Astrocyte of the cerebellum (primary cell): ENCODE measurements around the gene ANKFY1.

ENCODE experiments used
- DNase-seq: peaks from one replicate; pipeline ENCODE4 v3.0.0-alpha.2; 2011; ENCODE audit warnings: low read depth
- H3K4me3 ChIP-seq: 2 replicates; pipeline ENCODE4 v1.5.1; 2011; ENCODE audit warnings: mild to moderate bottlenecking, low read depth, low read length, moderate library complexity
- in situ Hi-C: cut with HindIII; loops from 2 replicates; pipeline ENCODE4 v1.10.0; 2017; ENCODE audit warnings: low sequenced_read_pairs
- TF ChIP-seq, protein P1 (sequence below): IDR thresholded peaks from 2 replicates; pipeline ENCODE4 v1.5.1; 2012; ENCODE audit warnings: low read length, low read depth, moderate library complexity, mild to moderate bottlenecking; ENCODE audit errors: missing control alignments

Gene ANKFY1

DNA sequence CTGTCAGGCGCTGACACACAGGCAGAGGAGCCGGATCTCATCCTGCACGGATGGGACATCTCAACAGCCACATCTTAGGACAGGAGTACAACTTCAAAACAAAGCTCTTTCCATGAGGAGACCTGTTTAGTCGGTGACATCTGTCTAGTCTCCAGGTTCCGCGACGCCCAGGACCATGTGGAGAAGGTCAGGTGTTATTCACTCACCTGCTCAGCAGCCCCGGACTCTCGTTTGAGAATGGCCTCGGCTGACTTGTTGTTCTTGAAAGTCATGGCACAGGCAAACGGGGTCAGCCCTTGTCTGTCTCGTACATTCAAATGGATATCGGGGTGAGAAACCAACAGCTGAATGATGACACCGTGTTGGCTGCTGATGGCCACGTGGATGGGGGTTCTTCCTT is 85.1 kb downstream of the ANKFY1 start:
- in situ Hi-C loops: no loop called here
- TF ChIP-seq, protein P1, sequence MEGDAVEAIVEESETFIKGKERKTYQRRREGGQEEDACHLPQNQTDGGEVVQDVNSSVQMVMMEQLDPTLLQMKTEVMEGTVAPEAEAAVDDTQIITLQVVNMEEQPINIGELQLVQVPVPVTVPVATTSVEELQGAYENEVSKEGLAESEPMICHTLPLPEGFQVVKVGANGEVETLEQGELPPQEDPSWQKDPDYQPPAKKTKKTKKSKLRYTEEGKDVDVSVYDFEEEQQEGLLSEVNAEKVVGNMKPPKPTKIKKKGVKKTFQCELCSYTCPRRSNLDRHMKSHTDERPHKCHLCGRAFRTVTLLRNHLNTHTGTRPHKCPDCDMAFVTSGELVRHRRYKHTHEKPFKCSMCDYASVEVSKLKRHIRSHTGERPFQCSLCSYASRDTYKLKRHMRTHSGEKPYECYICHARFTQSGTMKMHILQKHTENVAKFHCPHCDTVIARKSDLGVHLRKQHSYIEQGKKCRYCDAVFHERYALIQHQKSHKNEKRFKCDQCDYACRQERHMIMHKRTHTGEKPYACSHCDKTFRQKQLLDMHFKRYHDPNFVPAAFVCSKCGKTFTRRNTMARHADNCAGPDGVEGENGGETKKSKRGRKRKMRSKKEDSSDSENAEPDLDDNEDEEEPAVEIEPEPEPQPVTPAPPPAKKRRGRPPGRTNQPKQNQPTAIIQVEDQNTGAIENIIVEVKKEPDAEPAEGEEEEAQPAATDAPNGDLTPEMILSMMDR: no peak

DNA sequence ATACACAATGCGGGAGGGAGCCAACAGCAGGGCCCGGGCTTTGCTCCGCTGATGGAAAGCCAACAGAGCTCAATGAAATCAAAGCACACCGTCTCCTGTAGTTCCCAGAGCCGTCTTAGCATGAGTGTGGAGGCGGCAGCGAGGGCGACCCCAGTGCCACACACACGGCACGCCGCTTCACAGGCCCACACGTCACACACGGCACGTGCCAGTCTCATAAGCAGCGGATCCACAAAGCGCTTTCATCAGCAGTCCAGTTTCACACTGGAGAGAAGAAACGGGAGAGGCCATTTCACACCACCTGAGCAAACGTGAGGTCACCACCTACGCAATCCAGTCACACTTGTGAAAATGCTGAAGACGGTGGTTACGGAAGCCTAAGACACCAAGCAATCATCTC is 86.0 kb downstream of the ANKFY1 start:
- TF ChIP-seq, protein P1: no peak
- in situ Hi-C loops: no loop called here
- H3K4me3 ChIP-seq: no peak overlapping the region
- DNase-seq: no peak

More for the DNA sequence above, 85.1 kb downstream of the ANKFY1 start:
- H3K4me3 ChIP-seq: no peak overlapping the region
- no peak for DNase-seq

DNA sequence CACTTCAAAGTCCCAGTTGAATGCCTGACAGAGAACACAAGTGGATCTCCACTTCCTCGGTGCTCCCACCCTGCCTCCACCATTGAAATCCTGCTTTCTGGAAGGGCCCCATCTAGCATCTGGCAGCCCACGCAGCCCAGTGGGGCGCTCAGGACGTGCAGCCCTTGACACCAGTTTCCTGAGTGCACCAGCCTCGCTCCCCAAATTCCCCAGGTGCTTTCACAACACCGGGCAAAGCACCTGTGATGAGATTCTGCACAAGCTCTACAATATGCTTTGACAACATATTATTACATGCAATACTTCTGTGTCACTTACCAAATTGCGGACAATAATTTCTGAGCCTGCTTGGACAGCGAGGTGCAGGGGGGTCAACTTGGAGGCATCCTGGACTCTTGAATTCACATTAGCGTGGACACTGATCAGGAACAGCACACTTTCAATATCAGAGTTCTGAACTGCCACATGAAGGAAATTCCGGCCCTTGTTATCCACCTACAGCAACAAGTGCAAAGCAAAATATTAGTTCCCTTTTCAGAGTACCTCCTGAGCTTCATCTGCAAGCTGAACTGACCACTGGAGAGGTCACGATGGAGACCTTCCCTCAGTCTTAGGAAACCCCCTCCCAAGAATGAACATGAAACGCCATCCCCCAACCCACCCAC is 86.8 kb downstream of the ANKFY1 start:
- no peak overlapping the region for H3K4me3 ChIP-seq
- DNase-seq: no peak
- TF ChIP-seq, protein P1: no peak
- in situ Hi-C loops: no loop called here

DNA sequence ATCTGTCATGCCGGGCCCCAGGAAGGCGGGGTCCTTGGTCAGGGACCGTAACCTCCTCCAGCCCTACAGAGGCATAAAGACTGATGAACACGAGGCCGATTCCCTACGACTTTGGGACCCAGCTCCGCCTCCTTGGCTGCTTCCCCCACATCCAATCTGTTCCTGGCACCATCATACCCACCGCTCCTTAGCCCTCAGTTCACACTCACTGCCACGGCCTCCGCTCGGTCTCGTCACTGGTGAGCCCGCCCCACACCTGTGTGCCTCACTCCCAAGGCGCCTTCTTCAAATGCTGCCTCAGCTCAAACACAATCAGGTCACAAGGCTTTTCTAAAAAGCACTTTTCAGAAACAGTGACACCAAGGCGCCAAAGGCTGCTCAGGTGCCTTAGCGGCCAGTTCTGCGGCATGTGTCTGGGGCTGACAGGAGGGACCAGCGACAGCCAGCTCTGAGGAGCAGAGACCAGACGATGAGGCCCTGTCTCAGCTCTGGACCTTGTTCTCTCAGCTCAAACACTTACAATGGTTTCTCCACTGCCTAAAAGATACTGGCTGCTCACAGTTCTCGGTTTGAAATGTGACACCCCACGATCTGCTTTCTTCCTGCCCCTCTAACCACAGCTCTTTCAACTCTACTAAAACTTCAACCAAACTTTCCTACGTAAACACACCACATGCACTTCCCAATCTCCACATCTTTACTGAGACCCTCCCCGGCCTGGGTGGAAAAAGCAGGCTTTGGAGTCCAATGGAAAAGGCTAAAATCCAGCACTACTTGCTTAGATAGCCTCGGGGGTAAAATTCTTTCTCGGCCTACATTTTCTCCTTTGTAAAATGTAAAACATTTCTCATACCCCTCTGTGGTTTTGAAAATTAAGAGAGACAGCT is 87.6 kb downstream of the ANKFY1 start:
- in situ Hi-C loops: no loop called here
- TF ChIP-seq, protein P1: no peak
- no peak overlapping the region for H3K4me3 ChIP-seq
- DNase-seq: peak; percentile 47

DNA sequence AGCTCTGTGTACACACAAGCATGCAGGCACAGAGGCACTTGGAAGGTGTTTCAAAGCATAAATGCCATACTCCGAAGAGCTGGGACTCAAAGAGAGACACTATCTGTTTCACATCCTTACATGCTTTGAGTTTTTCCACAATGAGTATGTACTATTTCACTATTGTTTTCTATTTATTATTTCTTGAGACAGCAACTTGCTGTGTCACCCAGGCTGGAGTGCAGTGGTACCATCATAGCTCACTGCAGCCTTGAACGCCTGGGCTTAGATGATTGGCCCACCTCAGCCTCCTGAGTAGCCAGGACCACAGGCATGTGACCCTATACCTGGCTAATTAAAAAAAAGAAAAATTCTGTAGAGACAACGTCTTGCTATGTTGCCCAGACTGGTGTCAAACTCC is 89.2 kb downstream of the ANKFY1 start:
- DNase-seq: no peak
- TF ChIP-seq, protein P1: no peak
- in situ Hi-C loops: no loop called here
- no peak overlapping the region for H3K4me3 ChIP-seq

DNA sequence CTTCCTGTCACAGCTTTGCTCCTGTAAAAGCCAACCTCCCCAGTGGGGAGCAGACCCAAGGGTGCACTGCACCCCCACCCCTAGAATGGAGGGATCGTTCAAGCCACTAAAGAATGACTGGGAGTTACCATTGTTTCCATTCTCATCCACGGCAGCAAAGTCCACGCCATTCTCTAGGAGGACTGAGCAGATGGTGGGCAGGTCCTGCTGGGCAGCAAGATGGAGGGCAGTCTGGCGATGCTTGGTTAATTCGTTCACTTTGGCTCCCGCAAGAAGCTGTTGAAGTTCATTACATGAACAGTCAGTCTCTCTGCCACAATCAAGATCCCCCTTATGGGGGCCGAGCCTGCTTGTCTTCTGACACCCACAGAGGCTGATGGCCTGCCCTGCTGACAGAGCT is 90.0 kb downstream of the ANKFY1 start:
- TF ChIP-seq, protein P1: no peak
- no peak for DNase-seq
- in situ Hi-C loops: no loop called here
- H3K4me3 ChIP-seq: no peak overlapping the region
